Globus pallidus (tissue), 1 donor: ENCODE data around the gene ZNF618.

Experiments used
- DNase-seq: peaks from one replicate; pipeline ENCODE4 v3.0.0-alpha.2; 2015; ENCODE audit warnings: low spot score

The ZNF618 gene

DNA sequence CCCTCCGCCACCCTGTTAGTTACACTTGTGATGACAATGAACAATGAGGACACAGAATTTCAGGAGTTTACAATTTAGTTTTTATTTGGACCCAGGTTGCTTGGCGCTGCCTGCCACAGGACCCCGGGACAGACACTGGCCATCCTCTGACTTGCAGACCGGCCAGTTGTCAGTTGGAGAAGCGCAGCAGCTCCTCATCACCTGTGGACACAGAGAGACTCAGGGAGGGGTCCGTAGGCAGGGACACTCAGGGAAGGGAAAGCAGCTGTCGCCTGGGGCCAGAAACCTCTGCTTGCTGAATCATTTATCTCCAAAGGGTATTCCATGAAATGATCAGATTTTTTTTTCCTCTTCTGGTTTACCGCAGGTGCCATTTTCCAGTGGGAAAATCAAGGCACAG is 184.0 kb downstream of the ZNF618 start:
- no peak for DNase-seq

DNA sequence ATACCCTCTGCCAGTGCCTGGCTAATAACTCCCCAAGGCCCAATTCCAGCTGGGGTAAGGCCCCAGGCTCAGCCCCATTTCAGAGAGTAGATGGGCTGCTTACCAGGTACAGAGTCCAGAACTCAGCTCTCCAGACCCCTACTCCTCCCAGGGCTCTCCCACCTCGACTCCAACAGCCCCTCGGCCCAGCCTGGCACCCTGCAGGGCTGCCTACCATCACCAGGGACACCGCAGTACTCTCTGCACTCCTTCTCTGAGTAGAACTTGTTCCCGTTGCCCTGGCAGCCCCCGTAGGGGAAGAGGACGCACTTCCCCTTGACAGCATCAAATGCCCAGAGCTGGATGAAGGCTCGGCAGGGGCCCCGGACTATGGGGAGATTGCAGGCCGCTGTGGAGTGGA is 184.6 kb downstream of the ZNF618 start:
- no peak for DNase-seq

GRCh38 chr9:114061292-114061691 is 185.2 kb downstream of the ZNF618 start:
- DNase-seq = no peak

GRCh38 chr9:114061830-114062474 is 185.8 kb downstream of the ZNF618 start:
- no peak for DNase-seq

DNA sequence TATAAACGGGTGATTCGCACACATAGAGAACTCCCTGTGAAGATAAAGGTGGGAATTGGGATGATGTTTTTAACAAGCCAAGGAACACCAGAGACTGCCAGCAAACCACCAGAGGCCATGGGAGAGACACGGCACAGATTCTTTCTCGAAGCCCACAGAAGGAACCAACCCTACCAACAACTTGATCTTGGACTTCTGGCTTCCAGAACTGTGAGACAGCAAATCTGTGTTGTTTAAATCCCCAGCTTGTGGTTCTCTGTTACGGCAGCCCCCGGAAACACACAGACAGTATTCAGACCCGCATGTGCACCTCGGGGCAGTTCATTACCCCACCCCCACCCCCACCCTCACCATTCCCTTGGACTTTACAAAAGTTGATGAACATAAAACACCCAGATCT is 189.2 kb downstream of the ZNF618 start:
- no peak for DNase-seq

- DNase-seq = no peak
These were observed 193.5 kb downstream of the ZNF618 start for GRCh38 chr9:114069476-114070187.

GRCh38 chr9:114070188-114071103 is 194.3 kb downstream of the ZNF618 start:
- no peak for DNase-seq

DNA sequence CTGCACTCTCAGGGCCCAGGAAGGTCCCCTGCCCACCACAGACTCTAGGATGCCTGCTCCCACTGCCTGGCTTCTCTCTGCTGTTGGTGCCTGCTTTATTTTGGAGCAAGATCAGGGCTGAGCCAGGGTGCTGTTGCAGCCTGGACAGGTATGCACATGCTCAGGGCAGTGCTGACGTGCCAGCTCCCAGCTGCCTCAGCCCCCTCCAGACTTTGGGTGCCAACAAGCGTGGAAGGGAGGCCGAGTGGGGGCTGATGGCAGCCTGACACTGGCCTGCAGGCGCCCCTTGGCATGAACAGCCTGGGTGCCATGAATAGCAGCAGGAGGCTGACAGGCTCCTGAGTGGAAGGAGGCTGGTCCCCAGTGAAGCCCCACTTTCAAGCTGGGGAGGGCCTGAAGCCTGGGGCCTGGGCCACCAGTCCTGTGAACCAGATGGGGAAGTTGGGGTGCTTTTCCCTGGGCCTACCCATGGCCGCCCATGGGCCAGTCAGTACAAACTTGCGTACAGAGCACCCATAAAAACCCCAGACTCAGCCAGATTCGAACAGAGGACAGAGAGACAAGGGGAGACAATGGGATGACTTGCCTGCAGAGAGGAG is 195.2 kb downstream of the ZNF618 start:
- no peak for DNase-seq

GRCh38 chr9:114072184-114073140 is 196.4 kb downstream of the ZNF618 start:
- peak; percentile 21 for DNase-seq

DNA sequence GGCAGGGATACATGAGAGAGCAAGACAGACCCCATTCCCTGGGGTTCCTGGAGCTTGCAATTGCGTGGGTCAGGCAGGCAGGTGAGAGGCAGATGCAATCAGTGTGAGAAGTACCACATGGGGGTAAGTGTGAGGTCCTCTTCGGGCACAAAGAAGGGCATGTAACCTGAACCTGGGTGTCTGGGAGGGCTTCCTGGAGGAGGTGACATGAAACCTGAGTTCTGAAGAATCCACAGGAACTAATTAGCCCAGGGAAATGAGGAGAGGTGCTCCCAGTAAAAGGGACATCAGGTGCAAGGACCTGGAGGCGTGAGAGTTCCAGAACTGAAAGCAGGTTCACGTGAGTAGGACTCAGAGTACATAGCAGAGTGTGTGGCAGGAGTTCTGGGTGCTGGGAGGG is 199.5 kb downstream of the ZNF618 start:
- DNase-seq = no peak

DNA sequence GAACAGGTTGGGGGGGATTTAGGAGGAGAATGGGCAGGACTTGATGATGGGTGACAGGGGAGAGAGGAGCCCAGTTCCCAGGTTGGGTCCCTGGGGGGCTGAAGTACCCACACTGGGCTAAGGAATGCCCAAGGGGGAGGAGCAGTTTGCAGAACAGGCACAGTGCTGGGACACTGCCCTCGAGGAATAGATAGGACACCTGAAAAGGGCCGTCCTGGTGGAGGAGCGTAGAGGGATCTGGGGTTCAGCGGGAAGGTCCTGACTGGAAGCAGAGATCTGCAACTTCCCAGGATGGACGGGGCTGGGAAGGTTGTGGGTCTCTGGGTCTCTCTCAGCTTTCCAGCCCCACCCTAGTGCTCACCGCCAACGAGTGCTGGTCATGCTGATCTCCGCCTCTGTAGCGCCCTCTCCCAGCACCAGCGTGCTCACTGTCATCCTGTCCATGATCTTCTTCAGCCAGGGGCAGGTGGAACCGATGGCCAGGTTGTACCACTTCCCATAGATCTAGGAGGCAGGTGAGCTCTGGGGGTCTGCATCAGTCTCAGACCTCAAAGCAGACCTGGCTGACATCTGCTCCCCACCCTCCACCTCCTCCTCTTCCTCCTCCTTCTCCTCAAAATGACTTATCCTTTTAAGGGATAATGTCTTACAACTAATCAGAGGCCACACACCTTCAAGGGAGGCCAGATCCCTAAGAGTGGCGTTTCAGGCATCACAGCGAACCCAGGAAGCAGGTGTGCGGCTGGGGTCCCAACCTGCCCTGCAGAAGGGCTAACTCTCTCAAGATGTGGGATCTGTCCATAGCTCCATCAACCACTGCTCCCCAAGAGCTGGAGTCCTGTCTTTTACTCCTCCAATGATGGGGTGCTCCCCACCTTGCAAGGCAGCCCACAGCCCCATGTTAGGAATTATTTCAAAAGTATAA is 200.4 kb downstream of the ZNF618 start:
- no peak for DNase-seq

DNA sequence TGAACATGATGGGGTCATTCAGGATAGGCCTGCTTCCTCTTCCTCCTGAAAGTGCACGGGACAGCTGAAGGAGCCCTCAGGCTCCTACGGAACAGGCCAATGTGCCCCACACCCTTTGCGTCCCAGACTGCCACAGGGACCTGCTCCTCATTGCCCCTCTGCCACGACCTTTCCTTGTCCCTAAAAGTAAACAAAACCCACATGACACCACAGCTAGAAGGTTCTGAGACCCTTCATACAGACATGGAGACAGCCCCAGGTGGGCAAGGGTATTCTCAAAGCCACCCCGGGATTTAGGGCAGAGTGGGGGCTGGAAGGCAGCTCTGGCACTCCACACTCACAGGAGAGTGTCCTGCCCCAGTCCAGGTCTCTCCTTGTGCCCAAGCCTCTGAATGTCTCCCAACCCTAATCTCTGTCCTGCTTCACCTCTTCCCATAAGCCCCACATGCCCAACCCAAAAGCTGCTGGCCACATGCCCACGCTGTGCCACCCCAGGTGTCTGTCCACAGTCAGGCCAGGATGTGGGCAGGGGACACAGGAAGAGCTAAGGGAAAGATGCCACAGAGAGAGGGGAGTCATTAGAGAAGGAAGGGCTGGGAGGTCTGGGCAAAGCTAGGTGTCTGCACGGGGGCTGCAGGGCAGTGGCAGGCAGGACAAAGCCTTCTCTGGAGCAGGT is 201.2 kb downstream of the ZNF618 start:
- DNase-seq = no peak

DNA sequence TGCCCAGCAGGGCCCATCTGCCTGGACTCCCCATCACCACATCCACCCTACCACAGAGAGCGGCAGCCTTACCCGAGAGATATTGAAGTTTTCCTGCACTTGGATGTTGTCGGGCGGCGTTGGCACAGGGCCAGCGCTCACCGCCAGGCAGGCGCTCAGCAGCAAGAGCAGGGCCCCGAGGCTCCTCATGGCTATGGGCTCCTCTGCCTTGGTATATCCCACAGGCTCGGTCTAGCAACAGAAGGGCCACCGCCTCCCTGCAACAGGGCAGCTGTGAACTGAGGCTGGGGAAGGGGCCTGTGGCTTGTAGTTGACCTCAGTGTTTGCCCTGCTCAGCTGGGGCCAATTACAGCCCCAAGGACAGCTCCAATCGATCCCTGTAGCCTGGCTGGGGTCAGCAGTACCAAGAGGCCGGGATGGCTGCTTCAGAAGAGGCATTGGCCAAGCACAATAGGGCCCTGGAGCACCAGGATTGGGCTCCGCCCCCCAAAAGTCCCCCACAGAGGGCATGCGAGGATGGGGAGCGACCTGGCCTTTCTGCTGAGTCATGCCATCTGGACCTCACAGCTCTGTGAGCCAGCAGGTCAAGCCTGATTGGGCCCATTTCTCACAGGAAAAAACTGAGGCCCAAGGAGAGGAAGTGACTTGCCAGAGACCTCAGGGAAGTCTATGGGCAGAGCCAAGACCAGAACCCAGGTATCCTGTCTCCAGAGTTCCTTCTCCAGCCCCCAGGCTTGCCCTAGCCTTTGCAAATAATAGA is 202.1 kb downstream of the ZNF618 start, which contains the start of gene AMBP:
Gene AMBP, minus strand, starts transcription at position 280 of the 760 bp plus-strand sequence. Its CDS starts 91 bp downstream, at position 189.
- no peak for DNase-seq

- DNase-seq = no peak
These were observed 202.7 kb downstream of the ZNF618 start for GRCh38 chr9:114078781-114079156.

DNA sequence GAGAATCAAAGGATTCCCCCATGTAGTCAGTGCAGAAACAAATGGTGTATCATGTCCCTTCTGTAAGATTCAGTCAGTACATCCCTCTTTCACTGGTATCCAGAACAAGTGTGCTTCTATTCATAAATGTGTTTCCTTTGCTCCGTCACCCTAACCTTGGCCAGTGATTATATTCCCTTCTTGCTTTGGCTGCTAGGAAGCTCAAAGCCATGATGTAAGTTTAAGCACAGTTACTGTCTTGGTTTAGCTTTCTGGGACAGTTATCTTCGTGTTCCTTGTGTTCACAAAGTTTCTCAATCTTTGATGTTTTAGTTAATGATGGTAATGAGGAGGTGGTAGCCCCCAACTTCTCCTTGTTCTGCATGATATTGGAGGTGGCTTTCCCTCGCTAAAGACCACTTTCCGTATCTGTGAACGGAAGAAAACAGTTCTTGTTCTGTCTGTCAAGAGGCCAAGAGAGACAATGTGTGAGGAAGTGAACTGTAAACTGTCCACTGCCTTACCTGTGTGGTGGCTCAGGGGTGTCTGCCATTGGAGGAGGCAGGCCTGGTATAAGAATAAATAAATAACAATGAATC is 204.2 kb downstream of the ZNF618 start:
- no peak for DNase-seq

DNA sequence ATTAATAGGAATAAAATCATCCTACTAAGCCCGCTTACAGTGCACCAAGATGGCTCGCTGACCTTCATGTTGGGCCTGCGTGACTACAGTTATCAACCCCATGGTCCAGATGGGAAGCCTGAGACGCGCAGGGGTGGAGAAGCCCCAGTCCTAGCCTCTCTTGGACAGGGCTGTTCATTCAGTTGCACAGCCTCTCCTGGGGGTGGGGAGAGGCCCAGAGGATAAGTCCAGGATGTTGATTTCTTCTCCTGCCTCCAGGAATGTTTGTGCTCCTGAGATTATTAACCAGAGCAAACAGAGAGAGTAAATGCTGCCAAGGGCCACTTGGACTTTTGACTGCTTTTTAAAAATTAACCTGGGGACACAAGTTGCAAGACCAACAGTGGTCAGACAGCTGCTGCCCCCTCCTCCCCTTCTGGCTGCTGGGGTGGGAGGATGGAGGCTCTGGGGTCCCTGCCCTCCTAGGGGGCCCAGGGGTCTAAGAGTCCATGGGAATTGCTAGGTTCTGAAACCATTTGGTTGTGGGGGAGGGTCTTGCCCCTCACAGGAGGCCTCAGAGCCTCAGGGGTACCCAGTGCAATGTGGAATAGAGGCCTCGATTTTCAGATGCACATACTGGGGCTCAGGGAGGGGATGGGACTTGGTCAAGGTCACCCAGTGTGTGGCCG is 204.8 kb downstream of the ZNF618 start:
- no peak for DNase-seq

GRCh38 chr9:114081441-114082016 is 205.4 kb downstream of the ZNF618 start:
- DNase-seq = no peak
